Activated gamma-delta T cell treated with anti-CD3 and anti-CD28 coated beads, Interleukin-2, amount 50 U/mL, for 16 hours (primary cell): ENCODE data around the gene IRF2BP1.
A peak's percentile ranks its signal among the peaks of the same experiment; 100 is the strongest.
"Not testable (repeated sequence)": the region's sequence is repeated elsewhere in the genome, so short reads cannot be mapped to it uniquely, and the experiment has no call there.

Experiments used
- DNase-seq: peaks from one replicate; pipeline ENCODE4 v3.0.0-alpha.2; 2020; ENCODE audit warnings: low read depth

IRF2BP1 gene

DNA sequence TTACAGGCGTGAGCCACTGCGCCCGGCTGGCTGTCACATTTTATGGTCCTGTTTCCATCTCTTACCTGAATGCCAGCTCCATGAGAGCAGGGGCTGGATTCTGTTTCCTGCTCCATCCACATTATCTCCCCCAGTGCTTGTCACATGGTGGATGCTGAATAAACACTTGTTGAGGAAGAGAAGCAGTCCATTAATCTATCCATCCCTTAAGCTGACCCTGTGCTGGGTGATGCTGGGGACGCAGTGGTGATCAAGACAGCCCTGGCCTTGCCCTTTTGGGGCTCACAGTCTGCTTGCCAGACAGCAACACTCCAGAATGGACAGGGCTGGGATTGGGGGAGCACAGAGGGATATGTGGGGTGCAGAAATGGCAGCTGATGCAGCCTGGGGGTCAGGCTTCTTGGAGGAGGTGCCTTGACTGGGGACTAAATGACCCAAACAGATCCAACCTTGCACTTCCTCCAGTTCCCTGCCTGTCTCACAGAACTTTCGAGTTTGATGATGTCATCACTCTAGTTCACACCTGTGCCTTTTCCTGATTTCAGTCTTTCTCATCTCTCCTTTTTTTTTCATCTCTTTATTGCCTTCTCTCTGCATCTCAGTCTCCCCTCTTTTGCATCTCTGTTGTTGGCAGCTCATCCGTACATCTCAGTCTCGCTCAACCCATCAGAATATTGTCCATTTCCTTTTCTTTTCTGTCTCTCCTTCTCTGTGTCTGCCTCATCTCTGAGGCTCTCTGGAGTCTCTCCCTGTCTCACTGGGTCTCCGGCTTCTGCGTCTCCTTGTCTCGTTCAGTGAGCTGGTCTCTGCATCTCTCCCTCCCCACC is 4.6 kb downstream of the IRF2BP1 start:
- DNase-seq: no peak

DNA sequence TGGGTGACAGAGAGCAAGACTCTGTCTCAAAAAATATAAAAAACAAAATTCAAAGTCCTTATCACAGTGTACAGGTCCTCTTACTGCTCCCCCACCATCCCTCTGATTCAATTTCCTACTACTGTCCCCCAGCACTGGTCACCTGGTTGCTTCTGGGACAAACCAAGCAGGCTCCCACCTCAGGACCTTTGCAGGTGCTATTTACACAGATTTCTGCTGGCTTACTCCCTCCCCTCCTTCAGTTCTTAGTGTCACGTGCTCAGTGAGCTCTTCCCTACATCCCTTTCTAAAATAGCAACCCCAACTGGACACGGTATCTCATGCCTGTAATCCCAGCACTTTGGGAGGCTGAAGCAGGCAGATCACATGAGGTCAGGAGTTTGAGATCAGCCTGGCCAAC is 6.0 kb downstream of the IRF2BP1 start:
- DNase-seq: no peak

DNA sequence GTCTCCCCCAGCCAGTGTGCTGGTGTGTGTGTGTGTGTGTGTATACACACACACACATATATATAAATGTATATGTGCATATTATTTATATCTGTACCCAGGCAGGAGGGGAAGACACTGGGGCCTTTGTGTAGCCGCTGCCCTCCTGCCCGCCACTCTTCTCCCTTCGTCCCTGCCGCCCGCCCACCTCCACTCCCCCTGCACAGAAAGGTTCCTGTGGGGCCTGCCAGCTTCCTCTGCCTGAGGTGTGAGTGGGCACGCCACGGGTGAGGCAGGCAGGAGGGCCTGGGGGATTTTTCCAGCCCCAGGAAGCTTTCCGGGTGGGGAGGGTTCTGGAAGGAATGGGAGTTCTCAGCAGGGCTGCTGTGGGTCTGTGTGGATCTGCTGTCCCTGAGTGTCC is 6.9 kb downstream of the IRF2BP1 start:
- DNase-seq: no peak

DNA sequence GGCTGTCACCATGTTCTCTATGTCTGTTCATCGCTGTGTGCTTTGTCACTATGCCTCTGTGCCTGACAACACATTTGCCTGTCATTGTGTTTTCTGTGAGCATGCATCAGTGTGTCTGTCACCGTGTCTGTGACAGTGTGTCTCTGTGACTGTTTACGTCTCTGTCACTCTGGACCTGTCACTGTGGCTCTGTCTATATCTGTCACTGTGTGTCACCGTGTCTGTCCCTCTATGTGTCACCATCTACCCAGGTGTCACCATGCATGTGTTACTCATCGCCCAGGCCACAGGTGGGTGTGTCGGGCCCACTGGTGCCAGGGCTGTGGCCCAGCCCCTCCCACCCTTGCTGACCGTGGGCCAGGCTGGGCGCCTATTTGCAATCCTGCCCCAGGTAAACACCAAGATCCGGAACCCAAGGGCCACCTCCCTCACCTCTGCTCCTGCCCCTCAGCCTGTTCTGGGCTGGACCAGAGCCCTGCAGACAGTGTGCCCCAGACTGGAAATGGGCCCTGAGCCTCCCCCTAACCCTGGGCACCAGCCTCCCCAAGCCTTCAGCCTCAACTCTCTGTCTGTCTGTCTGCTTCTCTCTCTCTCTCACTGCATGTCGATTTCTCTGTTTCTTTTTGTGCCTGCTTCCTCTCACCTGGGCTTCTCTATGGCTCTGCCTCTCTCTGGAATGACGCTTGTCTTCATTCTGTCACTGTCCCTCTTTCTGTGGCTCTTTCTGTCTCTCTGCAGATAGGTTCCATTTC is 7.7 kb downstream of the IRF2BP1 start:
- no peak for DNase-seq

DNA sequence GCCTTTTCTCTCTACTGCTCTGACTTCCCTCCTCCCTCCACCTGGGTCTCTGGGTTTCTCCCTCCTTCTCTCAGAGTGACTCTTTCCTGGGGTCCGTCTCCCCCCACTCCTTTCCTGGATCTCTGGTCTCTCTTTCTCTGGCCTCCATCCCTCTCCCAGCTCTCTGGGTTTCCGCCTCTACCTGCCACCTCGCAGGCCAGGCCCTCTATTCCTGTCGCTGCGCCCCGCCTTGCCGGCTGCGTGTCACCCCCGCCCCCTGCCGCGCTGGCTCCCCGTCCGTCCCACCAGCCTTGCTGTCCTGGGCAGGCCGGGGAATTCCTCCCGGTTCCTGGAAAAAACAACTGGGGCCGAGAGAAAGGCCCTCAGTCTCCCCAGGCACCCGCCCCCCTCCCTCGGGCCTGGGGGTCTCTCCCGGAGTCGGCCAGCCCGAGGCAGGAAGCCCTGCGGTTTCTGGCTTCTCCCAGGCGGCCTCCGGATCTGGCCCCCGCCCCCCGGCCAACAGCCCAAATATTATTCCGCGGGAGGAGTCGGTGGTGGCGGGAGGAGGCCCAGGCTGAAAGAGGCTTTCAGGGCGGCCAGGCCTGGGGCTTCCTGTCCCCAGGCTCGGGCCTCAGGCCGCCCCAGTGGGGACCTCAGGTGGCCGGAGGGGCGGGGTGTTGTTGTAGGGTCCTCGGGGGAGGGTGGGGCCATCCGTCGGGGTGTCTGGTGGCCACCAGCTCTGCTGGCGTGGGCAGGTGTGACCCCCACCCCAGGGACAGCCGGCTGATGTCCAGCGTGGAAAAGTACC is 9.3 kb downstream of the IRF2BP1 start:
- no peak for DNase-seq

DNA sequence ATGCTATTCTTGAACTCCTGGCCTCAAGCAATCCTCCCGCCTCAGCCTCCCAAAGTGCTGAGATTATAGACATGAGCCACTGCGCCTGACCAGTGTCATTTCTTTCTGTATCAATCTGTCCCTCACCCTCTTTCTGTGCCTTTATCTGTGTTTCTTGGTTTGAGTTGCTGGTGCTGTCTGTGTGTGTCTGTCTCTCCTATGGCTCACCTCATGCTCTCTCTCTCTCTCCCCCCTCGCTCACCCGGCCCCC is 9.9 kb downstream of the IRF2BP1 start:
- no peak for DNase-seq

DNA sequence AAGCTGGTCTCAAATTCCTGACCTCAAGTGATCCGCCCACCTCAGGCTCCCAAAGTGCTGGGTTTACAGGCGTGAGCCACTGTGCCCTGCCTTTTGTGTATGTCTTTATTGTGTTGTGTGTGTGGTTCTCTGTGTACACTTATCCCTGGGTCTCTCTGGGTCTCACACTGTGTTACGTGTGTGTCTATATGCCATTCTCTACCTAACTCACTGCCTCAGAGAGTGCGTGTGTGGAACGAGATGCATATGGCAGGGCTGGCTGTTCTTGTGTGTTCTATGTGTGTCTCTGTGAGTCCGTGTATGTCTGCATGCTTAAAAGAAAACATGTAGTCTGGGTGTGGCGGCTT is 11.3 kb downstream of the IRF2BP1 start:
- no peak for DNase-seq

DNA sequence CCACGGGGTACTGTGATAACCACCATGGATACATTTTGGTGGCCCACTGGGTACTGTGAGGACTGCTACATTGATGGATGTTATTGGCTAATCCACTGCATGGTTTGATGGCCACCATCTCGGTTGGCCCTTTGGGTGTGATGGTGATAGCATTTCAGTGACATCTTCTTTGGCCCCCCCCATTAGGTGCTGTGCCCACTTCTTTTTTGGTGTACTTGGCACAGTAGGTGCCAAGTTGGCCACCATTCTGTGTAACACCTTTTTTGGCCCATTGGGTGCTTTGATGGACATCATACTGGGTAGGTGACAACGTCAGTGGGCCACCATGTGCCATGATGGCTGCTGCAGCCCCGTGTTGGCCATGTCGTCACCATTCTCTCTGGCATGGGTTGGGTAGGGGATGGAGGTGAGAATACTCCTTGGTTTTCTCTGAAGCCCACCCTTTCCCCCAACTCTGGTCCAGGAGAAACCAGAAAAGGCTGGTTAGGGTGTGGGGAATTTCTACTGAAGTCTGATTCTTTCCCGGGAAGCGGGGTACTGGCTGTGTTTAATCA is 12.6 kb downstream of the IRF2BP1 start:
- no peak for DNase-seq

DNA sequence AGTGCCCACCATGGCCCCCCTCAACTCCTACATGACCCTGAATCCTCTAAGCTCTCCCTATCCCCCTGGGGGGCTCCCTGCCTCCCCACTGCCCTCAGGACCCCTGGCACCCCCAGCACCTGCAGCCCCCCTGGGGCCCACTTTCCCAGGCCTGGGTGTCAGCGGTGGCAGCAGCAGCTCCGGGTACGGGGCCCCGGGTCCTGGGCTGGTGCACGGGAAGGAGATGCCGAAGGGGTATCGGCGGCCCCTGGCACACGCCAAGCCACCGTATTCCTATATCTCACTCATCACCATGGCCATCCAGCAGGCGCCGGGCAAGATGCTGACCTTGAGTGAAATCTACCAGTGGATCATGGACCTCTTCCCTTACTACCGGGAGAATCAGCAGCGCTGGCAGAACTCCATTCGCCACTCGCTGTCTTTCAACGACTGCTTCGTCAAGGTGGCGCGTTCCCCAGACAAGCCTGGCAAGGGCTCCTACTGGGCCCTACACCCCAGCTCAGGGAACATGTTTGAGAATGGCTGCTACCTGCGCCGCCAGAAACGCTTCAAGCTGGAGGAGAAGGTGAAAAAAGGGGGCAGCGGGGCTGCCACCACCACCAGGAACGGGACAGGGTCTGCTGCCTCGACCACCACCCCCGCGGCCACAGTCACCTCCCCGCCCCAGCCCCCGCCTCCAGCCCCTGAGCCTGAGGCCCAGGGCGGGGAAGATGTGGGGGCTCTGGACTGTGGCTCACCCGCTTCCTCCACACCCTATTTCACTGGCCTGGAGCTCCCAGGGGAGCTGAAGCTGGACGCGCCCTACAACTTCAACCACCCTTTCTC is 13.6 kb downstream of the IRF2BP1 start:
- no peak for DNase-seq

DNA sequence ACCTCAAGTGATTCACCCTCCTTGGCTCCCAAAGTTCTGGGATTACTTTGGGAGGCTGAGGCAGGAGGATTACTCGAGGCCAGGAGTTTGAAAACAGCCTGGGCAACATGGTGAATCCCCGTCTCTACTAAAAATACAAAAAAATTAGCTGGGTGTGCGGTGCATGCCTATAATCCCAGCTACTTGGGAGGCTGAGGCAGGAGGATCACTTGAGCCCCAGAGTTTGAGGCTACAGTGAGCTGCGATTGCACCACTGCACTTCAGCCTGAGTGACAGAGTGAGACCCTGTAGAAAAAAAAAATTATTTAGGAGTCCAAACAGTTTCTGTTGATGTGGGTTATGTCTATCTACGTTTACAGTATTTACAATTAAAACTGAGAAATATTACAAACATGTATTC is 15.1 kb downstream of the IRF2BP1 start:
- no peak for DNase-seq

DNA sequence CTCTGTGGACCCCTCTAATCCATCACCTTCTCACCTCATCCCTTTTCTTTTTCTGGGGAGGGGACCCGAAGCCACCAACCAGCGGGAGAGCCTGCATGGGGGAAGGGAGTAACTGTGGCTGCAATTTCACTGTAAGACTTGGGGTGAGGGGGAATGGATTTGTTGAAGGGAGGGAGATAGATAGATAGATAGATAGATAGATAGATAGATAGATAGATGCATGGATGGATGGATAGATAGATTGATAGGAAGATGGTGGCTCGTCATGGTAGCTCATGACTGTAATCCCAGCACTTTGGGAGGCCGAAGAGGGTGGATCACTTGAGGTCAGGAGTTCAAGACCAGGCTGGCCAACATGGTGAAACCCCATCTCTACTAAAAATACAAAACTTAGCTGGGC is 18.7 kb downstream of the IRF2BP1 start:
- DNase-seq: not testable (repeated sequence)

DNA sequence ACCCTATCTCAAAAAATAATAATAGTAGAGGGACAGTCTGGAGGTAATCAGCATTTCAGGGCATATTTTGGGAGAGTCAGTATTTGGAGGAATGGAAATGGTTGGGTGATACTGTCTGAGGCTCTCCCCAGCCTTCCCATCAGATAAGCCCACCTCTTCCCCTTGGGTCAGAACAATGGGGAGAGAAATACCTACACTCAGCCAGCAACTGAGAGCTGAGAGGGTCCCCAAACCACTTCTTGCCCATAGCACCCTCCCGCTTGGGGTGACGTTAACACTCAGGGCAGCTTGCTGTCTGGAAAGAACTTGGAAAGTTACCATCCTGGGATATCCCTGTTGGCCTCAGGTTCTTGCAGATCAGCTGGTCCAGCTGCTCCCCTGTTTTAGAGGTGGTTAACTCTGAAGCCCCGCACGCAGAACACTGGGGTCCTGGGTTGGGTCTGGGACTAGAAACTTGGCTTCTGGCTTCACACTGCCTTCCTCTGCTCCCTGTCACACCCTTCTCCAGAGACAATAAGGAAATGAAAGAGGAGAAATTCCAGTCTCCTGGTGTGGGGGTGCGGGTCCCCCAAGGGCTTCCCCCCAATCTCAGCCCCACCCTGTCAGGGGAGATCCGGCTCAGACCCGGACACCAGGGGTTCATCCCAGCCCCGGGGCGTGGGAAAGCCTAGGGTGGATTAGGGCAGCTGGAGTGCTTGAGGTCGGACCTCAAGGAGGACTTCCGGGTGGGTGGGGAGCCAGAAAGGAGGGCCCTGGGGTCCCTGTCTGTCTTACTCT is 19.4 kb downstream of the IRF2BP1 start:
- DNase-seq: no peak

DNA sequence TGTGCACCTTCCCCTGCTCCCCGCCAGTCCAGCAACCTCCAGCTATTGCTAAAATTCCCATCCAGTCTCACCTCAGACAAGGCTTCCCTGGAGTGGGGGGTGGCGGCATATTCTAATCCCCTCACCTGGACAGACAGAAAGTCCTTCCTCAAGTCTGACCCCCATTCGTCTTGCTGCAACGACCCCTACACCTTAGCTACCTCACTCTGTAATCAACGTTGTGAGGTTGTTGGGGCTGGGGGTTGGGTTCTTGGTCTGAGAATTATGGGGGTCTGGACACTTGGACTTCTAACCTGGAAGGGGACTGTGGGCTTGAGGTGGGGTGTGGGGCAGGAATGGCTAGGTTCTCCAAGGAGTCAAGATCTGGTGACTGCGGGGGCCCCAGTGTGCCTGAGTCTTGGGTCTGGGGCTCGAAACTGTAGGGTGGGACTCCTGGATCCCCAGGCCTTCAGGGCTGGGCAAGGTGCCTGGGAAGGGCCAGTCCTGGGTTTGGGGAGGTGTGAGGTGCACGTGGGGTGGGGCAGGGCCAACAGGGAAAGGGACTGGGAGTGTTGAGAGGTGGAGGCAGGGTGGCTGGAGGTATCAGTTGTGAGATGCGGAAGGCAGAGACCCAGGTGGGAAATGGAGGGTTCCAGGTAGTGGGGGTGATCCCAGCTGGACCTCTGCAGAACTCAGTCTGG is 20.5 kb downstream of the IRF2BP1 start:
- DNase-seq: no peak

DNA sequence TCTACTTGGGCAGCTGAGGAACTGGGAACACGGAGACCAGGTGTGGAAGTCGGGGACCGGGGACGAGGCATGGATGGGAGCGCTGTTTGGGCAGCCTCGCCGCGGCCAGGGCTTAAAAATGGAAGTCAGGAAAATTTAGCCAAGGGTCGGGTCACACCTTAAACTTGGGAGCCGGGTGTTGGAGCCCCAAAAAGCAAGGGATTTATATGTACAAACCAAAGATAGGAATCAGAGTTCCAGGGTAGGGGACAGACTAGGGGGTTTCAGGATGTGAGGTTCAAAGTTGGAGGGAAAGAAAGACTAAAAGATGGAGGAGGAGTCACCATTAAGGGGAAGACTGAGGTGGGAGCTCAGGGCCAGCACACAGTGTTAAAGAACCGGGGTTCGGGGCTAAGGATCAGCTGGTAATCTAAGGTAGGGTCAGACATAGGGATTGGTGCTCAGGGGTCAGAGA is 21.3 kb downstream of the IRF2BP1 start:
- no peak for DNase-seq

DNA sequence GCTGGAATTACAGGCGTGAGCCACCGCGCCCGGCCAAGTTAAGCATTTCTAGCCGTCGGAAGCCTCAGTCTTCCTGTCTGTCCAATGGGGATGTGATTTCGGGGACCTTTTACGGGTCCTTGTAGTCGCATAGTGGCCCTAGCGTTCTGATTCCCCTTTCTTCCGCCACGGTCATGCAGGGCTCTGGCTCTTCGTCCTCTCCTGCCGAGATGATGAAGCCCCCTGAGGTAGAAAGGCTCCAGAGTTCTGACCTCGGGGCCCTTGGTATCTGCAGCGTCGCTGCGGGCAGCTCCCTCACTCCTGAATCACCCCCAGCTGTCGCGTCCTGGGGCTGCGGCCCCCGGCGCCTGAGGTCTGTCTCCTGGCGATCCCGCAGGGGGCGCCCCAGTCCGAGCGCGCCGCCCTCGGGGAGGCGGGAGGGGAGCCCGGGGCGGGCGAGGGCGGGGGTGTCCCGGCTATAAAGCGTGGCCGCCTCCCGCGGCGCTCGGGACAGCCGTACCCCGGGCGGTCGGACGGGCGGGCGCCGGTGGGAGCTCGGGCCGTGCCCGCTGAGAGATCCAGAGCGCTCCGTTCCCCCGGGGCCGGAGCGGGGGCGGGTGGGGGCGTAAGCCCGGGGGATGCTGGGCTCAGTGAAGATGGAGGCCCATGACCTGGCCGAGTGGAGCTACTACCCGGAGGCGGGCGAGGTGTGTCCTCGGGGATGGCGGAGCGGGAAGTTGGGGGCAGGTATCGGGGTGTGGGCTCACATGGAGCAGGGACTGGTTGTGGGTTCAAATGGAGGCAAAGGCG is 21.9 kb downstream of the IRF2BP1 start, which contains the start of gene FOXA3:
Gene FOXA3, plus strand, starts transcription at position 487 of the 789 bp plus-strand sequence. Its CDS starts 131 bp downstream, at position 618.
- DNase-seq: peak; percentile 30

DNA sequence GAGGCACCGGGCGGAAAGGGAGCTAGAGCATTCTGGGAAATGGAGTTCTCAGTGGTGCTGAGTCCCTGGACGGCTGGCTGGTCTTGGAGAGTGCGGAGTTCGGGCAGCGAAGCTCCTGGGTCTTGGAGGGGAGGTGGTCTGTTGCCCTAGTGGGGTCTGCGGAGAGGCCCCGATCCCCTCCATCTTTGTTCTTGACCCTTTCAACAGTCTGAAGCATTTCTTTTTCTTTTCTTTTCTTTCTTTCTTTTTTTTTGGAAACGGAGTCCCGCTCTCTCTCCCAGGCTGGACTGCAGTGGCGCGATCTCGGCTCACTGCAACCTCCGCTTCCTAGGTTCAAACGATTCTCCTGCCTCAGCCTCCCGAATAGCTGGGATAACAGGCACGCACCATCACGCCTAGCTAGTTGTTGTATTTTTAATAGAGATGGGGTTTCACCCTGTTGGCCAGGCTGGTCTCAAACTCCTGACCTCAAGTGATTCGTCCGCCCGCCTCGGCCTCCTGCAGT is 22.6 kb downstream of the IRF2BP1 start:
- no peak for DNase-seq

DNA sequence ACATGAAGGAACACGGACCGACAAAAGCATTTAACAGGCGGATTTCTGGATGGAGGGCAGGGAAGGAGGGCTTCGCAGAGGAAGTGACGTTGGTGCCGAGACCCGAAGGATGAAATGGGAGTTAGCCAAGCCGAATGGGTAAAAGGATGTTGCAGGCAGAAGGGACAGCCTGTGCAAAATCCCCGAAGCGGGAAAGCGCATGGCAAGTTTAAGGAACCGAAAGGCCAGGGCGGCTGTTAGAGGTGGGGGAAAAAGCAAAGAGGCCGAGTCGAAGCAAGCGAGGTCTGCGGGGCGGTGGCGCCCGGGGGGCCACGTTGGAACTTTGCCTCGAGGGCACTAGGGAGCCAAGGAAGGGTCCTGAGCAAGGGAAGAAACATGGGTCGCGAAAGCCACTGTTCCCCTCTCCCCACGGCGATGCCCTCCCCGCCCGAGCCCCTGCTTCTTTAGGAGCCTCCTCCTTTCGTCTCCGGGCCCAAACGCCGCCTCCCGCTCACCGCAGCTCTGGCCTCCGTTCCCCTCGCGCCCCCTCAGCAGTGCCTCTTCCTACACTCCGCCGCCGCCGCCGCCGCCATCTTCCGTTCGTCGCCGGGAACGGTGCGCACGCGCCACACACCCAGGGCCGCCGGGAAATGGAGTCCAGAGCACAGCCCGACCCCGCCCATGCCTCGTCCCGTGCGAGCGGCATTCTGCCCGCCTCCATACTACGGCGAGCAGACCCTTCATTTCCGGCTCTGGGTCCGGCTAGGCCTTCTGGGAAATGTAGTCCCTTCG is 23.2 kb downstream of the IRF2BP1 start, which contains the start of gene SYMPK:
Gene SYMPK, minus strand, starts transcription at position 584 of the 771 bp plus-strand sequence. CDS start 8,652 bp downstream, outside the sequence.
- peak; percentile 98 for DNase-seq

DNA sequence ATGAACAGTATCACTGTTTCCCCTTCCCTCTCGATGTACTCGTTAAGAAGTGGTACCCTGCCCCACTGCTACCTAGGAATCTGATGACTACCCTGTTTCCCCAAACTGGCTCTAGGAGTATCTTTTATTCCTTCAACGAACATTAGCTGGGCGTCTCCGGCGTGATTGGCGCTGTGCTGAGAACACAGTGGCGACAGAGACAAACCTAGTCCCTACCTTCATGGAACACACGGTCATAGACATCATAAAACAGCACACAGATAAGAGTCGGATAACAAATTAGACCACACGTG is 23.7 kb downstream of the IRF2BP1 start:
- no peak for DNase-seq
